OCI-LY1 (cell line): ENCODE results near the gene BIK.

Experiments
- H2AFZ ChIP-seq: fragments of 200-600 bp; sonication (generic), shearing (Covaris generic); 2 replicates; pipeline ENCODE4 v1.6.0; 2014; ENCODE audit warnings: antibody characterized with exemption, mild to moderate bottlenecking, low read length
- H3F3A ChIP-seq: fragments of 200-600 bp; sonication (generic), shearing (Covaris generic); 2 replicates; pipeline ENCODE4 v1.6.0; 2014; ENCODE audit warnings: mild to moderate bottlenecking, antibody characterized with exemption, low read length, moderate library complexity; ENCODE audit not compliant: insufficient read depth
- H3K27ac ChIP-seq: fragments of 200-600 bp; sonication (generic); 2 replicates; pipeline ENCODE4 v1.5.1; 2014; ENCODE audit warnings: low read length, mixed run types, mild to moderate bottlenecking, low read depth; ENCODE audit not compliant: poor library complexity, severe bottlenecking
- H3K27me3 ChIP-seq: fragments of 200-600 bp; sonication (generic); 2 replicates; pipeline ENCODE4 v1.6.0; 2014; ENCODE audit warnings: antibody characterized with exemption, mild to moderate bottlenecking, low read length, moderate library complexity; ENCODE audit not compliant: insufficient read depth
- H3K36me3 ChIP-seq: fragments of 200-600 bp; sonication (generic); 2 replicates; pipeline ENCODE4 v1.6.1; 2014; ENCODE audit warnings: mild to moderate bottlenecking, antibody characterized with exemption, low read length, moderate library complexity, mixed read lengths; ENCODE audit not compliant: insufficient read depth
- H3K4me1 ChIP-seq: fragments of 200-600 bp; sonication (generic); 2 replicates; pipeline ENCODE4 v1.5.1; 2014; ENCODE audit warnings: mild to moderate bottlenecking, low read length, moderate library complexity; ENCODE audit not compliant: insufficient read depth, severe bottlenecking
- H3K4me2 ChIP-seq: fragments of 200-600 bp; sonication (generic), shearing (Covaris generic); 2 replicates; pipeline ENCODE4 v1.6.1; 2014; ENCODE audit warnings: low read length
- H3K4me3 ChIP-seq: fragments of 200-600 bp; sonication (generic); 2 replicates; pipeline ENCODE4 v1.5.1; 2014; ENCODE audit warnings: low read length, low read depth, mild to moderate bottlenecking, mixed read lengths; ENCODE audit not compliant: poor library complexity, severe bottlenecking
- H3K79me2 ChIP-seq: fragments of 200-600 bp; shearing (Covaris generic); 2 replicates; pipeline ENCODE4 v1.6.1; 2016; ENCODE audit warnings: mixed run types, low read length, mixed read lengths; ENCODE audit not compliant: insufficient read depth
- H3K9ac ChIP-seq: fragments of 200-600 bp; sonication (generic), shearing (Covaris generic); 2 replicates; pipeline ENCODE4 v1.6.1; 2014; ENCODE audit warnings: mild to moderate bottlenecking, low read length, mixed read lengths
- H3K9me2 ChIP-seq: fragments of 200-600 bp; sonication (generic), shearing (Covaris generic); 2 replicates; pipeline ENCODE4 v1.6.1; 2014; ENCODE audit warnings: low read depth, mild to moderate bottlenecking, low read length, mixed read lengths
- H3K9me3 ChIP-seq: fragments of 200-600 bp; shearing (Covaris generic); 2 replicates; pipeline ENCODE4 v1.6.1; 2014; ENCODE audit warnings: low read length, mixed read lengths
- H4K20me1 ChIP-seq: fragments of 200-600 bp; sonication (generic), shearing (Covaris generic); 2 replicates; pipeline ENCODE4 v1.6.0; 2016; ENCODE audit warnings: mild to moderate bottlenecking, low read length; ENCODE audit not compliant: insufficient read depth
- EZH2 ChIP-seq: fragments of 200-600 bp; sonication (generic), shearing (Covaris generic); IDR thresholded peaks from 2 replicates; pipeline ENCODE4 v1.8.0; 2017; ENCODE audit warnings: borderline replicate concordance, mixed run types, mild to moderate bottlenecking, antibody characterized with exemption, low read length, moderate library complexity, mixed read lengths
- TF ChIP-seq, protein P1 (sequence below): fragments of 200-600 bp; sonication (generic), shearing (Covaris generic); IDR thresholded peaks from 2 replicates; pipeline ENCODE4 v1.5.1; 2017; ENCODE audit warnings: mild to moderate bottlenecking, antibody characterized with exemption, low read length, moderate library complexity, mixed read lengths

Gene BIK

DNA sequence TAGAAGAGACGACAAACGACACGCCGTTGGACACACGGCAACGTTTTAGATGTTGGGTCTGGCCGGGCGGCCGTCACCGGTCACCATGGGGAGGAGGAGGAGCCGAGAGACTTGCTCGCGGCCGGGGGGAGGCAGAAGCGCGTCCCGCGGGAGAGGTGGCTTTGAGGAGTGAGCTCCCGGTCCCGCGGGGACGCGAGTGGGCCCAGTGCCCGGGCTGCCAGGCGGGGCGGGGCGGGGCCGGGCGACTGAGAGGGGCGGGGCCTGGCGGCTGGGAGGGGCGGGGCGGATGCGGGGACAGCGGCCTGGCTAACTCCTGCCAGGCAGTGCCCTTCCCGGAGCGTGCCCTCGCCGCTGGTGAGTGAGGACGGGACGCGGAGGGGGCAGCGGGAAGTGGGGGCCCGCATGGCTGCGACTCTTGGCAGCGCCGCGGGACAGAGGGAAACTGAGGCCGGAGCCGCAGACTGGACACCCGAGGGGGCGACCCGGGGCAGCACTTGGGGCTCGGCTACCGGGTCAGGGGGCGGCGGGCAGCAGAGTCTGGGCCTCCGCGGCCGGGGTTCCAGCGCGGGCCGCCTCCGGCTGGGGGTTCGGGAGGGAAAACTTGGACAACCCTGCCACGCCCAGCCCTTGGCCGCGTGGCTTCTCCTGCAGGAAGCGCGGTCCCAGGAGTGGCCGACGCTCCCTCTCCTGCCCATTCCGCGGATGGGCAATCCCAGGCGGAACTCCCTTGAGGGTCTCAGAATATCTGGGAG lies 40.9 kb downstream of the BIK start, which contains the start of gene TSPO:
Gene TSPO, plus strand, starts transcription at position 309 of the 752 bp plus-strand sequence. CDS start 7,680 bp downstream, outside the sequence.
- peak within 1 kb of the TSS; percentile 44 for H3K4me3 ChIP-seq
- H3K4me1 ChIP-seq, result peaks cover 39% of the 10 kb centered on the region
- H3K36me3 ChIP-seq, result no peaks in the 10 kb centered on the region
- no peaks in the 10 kb centered on the region for H3K79me2 ChIP-seq
- no peak for TF ChIP-seq EZH2
- TF ChIP-seq, protein P1, sequence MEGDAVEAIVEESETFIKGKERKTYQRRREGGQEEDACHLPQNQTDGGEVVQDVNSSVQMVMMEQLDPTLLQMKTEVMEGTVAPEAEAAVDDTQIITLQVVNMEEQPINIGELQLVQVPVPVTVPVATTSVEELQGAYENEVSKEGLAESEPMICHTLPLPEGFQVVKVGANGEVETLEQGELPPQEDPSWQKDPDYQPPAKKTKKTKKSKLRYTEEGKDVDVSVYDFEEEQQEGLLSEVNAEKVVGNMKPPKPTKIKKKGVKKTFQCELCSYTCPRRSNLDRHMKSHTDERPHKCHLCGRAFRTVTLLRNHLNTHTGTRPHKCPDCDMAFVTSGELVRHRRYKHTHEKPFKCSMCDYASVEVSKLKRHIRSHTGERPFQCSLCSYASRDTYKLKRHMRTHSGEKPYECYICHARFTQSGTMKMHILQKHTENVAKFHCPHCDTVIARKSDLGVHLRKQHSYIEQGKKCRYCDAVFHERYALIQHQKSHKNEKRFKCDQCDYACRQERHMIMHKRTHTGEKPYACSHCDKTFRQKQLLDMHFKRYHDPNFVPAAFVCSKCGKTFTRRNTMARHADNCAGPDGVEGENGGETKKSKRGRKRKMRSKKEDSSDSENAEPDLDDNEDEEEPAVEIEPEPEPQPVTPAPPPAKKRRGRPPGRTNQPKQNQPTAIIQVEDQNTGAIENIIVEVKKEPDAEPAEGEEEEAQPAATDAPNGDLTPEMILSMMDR, result no peak
- no peaks in the 10 kb centered on the region for H3F3A ChIP-seq
- peaks cover 12% of the 10 kb centered on the region; the same call in 1 of the 2 replicates for H3K27me3 ChIP-seq
- H3K9me3 ChIP-seq, result no peaks in the 10 kb centered on the region
- peak within 1 kb of the TSS; percentile 61 for H3K4me2 ChIP-seq
- no peaks in the 10 kb centered on the region for H3K9me2 ChIP-seq
- H3K27ac ChIP-seq, result no peak within 1 kb of the TSS
- H2AFZ ChIP-seq, result no peak within 1 kb of the TSS
- no peak within 1 kb of the TSS for H3K9ac ChIP-seq
- H4K20me1 ChIP-seq, result no peaks in the 10 kb centered on the region

DNA sequence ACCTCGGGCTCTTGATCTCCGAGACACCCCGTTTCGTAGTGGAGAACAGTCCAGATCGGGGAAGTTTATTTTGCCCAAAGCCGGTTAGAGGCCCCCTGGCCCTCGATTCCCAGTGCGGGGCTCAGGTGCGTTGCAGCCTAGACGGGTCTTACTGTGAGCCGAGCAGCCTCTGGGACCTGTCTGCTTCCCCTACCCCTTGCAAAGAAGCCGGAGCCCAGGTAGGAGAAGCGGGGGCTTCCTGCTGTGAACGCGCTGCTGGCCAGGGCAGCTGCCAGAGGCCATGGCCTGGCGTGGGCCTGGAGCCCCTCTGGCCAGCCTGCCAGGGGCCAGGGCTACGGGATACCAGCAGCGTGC lies 41.4 kb downstream of the BIK start:
- Histone ChIP-seq H4K20me1 (no peaks in the 10 kb centered on the region), H3F3A (no peaks in the 10 kb centered on the region), H2AFZ (no peak overlapping the region), H3K27ac (no peak overlapping the region), H3K9me2 (no peaks in the 10 kb centered on the region), H3K27me3 (peaks cover 17% of the 10 kb centered on the region; the same call in 1 of the 2 replicates), H3K4me1 (peaks cover 38% of the 10 kb centered on the region), H3K79me2 (no peaks in the 10 kb centered on the region), H3K36me3 (no peaks in the 10 kb centered on the region), H3K4me2 (peak overlapping the region; percentile 61), H3K9me3 (no peaks in the 10 kb centered on the region), H3K9ac (no peak overlapping the region), H3K4me3 (peak overlapping the region; percentile 44)
- TF ChIP-seq, protein P1, result no peak
- no peak for TF ChIP-seq EZH2

DNA sequence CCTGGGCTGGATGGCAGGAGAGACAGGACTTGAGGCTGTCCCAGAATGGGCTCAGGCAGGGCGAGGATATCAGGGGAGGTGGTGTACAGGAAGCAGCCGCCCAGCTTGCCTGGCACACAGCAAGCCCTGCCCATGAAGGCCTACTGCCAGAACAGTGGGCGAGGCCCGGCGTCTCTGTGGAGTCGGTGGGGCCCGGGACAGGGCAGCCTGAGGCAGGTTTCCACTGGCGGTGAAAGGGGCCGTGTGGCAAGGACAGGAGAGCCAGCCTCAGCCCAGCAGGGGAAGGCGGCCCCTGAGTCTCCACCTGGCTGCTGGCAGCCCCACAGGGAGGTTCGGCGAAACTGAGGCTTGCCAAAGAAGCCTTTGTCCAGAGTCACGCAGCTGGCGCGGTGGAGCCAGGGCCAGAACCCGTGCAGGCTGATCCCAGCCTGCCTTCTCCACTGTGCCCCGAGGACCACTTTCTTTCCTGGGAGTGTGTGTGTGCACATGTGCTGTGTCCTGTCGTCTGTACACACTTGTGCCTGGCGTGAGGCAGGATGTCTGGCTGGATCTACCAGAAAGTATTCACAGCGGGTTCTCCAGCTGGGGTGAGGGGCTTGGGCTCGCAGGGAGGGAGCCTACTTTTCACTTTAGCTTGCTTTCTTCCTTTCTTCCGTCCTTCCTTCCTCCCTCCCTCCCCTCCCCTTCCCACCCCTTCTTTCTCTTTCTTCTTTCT lies 42.0 kb downstream of the BIK start:
- TF ChIP-seq, protein P1, result no peak
- TF ChIP-seq EZH2, result no peak
- H3K4me1 ChIP-seq, result peaks cover 33% of the 10 kb centered on the region
- H3K36me3 ChIP-seq, result no peaks in the 10 kb centered on the region
- H3K27ac ChIP-seq, result no peak overlapping the region
- no peak overlapping the region for H3K9ac ChIP-seq
- no peaks in the 10 kb centered on the region for H3F3A ChIP-seq
- H3K9me2 ChIP-seq, result no peaks in the 10 kb centered on the region
- H4K20me1 ChIP-seq, result no peaks in the 10 kb centered on the region
- no peak overlapping the region for H2AFZ ChIP-seq
- H3K4me2 ChIP-seq, result peak overlapping the region; percentile 61; the same call in 1 of the 2 replicates
- no peak overlapping the region for H3K4me3 ChIP-seq
- no peaks in the 10 kb centered on the region for H3K9me3 ChIP-seq
- peaks cover 17% of the 10 kb centered on the region; the same call in 1 of the 2 replicates for H3K27me3 ChIP-seq
- H3K79me2 ChIP-seq, result no peaks in the 10 kb centered on the region
